Inflammatory macrophage treated with lipopolysaccharide for 1 hour (primary cell): ENCODE measurements around the gene PSMC2.
A peak's percentile ranks its signal among the peaks of the same experiment; 100 is the strongest.
"Not testable (repeated sequence)": the region's sequence is repeated elsewhere in the genome, so short reads cannot be mapped to it uniquely, and the experiment has no call there.

ENCODE experiments used
- DNase-seq, 2 donors: peaks; one replicate each; pipeline ENCODE4 v3.0.0-alpha.2; 2020 to 2022

PSMC2 gene

DNA sequence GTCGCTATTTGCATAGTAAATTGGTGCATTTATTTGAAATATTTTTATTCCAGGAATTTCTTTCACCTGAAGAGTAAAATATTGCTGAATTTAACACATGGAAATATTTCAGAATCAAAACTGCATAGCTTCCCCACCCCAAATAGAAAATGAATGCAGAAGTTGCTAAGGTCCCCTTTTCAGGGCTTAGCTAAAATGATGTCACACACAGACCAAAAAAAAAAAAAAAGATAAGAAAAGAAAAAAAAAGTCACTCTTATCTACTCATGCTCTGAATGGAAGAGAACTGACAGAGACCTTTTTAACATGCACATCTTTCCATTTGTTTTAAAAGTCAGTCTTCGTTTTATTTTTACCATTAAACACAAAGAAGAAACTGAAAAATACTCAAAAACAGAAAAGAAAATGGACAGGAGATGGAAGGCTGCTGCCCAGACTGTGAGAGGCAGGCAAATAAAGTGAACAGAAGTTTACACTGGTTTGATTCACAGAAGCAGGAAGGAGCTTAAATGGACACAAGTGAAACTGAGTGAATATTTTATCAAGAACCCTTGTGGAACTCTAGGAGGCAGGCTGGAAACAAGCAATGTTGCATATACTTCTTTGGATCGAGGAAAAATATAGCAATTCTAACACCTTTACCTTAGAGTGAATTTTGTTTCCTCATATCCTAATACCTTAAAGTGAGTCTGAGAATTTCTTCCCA, 32.0 kb downstream of the PSMC2 start:
- DNase-seq, result peak; percentile 37 to 41

DNA sequence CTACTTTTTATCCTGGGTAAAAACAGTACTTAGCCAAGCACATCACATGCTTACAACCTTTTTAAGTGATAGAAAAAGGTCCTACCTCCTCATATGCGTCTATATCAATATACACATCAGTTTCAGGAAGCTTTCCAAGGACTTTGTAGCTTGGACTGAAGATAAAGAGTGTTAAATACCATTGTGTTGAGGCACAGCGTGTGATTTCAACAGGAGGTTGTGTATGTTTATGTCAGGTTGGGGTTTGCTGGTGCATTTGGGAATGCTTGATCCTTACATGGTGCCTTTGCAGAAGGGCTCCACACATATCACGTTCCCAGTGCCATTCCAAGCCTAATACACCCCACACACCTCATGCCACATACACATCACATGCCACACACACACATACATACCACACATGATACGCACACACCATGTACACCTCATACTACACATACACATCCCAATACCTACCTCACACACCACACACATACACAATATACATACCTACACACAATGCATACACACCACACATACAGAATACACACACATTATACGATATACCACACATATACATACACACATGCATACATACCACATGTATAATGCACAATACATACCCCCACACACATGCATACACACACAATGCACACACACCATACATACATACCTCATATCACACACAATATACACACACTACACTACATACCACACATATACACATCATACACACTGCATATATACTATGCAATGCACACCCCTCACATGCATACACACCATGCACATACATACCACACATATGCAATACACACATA, 33.1 kb downstream of the PSMC2 start:
- DNase-seq, result no peak

DNA sequence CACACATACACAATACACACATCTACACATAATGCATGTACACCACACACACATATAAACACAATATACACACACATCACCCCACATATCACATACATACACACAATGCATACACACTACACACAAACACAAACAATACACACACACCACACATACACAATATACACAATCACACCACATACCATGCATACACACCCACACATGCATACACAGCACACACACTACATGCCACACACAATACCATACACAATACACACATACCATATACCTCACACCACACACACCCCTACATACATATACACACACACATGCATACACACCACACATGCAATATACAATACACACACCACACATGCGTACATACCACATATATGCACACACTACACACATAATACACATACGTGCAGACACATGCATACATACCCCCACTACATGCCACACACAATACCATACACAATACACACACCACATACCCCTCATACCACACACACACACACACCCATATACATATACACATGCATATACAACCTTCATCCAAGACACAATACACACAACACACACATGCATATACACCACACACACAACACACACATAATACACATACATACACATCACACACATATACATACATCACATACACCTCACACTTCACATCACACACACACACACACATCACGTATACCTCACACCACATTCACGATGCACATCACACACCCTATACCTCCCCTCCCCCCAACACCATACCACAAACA, 34.0 kb downstream of the PSMC2 start:
- DNase-seq, result no peak

DNA sequence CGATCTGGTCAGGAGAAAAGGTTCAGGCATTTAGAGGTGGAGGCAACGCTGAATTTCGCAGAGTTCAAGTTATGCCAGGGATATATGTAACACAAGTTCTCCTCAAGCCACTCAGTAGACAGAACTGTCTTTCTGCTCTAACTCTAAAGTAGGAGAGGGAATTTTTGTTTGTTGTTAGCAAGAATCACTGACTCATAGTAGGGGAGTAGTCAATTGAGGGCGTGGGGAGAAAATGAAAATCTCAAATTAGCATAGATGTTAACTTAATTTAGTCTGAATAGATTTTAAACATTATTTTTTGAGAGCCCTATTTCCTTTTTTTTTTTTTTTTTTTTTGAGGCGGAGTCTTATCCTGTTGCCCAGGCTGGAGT, 34.6 kb downstream of the PSMC2 start:
- DNase-seq, result peak; percentile 11 to 28

DNA sequence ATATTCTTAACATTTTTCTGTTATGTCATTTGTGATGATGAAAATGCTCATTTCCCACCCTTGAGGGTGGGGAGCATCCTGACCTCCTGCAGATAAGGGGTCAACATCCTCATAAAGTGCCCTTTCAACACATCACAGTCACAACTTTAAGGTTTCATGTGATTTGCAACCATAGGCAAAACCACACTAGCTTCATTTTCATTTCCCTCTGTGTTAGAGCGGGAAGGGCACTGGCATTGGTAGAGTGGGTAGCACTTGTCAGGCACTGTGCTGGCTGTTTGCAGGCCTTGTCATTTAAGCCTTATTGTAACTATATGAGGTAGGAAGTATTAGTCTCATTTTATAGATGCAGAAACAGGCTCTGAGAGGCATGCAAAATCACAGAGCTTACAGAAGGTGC, 39.8 kb downstream of the PSMC2 start:
- peak; percentile 43 to 49 for DNase-seq

DNA sequence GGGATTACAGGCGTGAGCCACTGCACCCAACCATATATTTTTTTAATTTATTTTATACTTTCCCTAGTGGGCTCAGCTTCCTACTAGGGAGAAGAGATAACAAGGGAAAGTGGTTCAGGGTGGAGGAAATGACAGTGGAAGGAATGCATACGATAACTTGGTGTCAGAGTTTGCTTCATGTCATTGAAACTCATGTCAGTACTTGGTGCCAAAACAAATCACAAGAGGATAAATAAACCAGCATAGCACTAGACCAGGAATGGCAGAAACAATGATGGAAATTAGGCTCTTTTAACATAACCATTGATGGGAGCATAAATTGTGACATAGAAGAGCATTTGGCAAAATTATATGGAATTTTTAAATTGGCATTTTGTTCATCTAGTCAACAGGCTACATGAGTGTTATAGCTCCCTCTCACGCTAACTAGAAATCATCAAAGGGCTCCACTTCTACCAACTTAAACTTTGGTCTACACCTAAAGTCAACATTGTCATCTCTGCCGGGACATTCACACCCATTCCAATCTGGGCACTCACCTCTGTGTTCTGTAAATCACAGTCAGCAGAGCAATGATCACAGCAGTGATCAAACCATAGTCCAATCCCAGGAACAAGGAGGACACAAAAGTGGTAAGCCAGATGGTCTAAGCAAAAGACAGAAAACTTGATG, 41.2 kb downstream of the PSMC2 start:
- no peak for DNase-seq

DNA sequence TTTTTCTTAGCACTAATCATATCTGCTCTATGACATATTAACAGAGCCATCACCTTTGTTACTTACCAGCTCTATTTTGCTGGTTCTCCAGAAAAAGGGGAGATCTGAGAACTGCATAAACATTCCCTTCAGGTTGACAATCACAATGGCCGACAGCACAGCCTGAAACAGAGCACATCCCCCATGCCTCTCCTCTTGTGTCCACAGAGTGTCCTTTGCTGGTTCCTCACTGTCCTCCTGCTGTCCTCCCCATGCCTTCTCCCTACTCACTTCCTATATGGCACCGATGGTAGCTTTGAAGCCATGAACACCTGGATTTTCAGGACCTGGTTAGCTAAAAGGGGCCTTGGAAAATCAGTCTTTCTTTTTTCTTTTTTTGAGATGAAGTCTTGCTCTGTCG, 41.8 kb downstream of the PSMC2 start:
- no peak for DNase-seq

DNA sequence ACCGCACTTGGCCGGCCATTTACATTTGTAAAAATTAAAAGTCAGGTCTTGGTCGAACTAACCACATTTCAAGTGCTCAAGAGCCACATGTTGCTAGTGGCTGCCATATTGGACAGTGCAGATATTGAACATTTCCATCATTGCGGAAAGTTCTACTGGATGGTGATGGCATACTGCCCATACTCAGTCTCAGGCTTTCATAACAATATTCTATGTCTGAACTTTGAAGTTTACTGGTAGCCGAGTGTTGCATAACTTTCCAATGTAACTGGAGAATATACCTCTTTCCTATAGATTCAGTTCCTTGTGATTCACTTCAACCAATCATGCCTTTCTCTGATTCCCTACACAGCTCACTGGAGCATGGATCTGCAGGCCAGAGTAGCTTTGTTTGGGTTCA, 43.7 kb downstream of the PSMC2 start:
- DNase-seq, result no peak

DNA sequence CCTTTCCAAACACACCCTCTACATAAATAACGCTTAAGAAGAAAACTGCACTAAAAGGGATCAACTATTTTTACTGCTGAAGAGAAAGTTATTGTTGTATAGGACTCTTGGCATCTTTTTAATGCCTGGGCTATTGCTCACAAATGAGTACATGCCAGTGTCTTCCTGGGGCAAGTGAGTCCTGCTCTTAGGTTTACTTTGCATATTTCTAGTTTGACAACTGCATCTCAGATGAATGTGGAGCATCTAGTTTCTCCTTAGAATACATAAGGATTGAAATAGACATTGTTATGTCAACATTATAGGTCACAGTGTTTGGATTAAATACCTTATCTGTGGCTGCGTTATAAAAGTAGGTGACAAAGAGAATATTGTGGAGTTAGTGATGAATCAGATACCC, 44.5 kb downstream of the PSMC2 start:
- DNase-seq, result no peak

DNA sequence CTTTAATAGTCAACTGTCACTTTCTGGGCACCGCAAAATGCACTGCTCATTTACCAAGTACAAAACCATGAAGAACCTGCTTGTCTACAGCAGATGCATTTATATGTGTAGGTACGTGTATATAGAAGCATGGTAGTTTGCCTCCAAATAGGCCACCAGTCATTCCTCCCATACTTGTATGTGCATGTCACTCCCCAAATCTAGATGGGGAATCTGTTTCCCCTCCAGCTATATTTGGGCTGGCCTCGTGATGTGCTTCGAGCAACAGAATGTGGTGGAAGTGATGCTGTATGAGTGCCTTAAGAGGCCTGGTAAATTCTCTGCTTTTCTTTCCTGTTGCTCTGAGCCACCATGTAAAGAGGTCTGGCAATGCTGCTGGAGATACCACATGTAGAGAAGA, 47.1 kb downstream of the PSMC2 start:
- no peak for DNase-seq

DNA sequence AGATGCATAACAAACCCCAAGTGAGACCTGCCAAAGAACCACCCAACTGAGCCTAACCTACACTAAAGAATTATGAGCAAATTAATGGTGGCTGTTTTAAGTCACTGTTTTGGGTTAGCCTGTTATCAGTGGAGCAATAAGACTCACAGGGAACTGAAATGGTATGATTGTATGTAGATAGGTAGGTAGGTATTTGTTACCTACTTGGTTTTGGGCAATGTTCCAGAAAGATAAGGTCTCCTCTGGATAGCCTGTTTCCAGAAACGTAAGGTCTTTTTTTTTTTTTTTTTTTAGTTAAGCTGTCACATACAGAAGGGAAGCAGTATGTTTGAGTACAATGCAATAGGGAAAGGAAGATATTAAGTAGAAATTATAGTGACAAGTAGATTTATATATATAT, 47.6 kb downstream of the PSMC2 start:
- no peak for DNase-seq

DNA sequence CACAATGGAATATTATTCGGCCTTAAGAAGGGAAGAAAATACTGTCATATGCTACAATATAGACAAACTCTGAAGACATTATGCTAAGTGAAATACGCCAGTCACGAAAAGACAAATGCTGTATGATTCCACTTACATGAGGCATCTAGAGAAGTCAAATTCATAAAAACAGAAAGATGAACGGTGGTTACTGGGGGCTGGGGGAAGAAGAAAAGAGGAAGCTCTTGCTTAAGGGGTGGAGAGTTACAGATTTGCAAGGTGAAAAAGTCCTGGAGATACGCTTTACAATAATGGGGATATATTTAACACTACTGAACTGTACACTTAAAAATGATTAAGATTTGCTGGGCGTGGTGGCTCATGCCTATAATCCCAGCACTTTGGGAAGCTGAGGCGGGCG, 49.0 kb downstream of the PSMC2 start:
- no peak for DNase-seq

DNA sequence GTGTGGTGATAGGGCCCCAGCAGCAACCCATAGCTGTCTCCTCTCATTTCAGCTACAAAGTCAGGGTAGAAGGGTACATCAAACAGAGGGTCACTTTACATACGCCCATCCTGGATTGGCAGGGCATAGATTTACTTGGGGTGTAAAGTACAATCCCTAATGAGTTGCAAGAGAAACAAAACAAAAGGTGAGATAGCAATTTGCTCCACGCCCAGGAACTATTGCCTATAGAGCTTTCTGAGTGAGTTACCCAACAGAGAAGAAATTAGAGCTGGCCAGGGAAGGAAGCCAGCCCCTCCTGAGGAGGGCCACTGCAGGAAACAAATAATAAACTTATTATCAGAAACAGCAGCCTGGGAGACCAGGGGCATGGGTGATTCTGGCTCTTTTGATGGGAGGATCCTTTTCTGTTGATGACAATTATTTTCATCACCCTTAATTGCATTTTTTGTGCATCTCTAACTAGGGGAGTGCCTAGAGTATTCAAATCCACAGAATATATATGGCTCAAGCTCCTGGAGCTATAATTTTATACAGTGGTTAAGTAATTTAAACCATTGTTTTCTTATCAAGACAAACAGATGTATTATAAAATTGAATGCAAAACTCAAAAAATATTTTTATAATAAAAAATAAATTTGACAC, 51.2 kb downstream of the PSMC2 start:
- DNase-seq, result no peak

DNA sequence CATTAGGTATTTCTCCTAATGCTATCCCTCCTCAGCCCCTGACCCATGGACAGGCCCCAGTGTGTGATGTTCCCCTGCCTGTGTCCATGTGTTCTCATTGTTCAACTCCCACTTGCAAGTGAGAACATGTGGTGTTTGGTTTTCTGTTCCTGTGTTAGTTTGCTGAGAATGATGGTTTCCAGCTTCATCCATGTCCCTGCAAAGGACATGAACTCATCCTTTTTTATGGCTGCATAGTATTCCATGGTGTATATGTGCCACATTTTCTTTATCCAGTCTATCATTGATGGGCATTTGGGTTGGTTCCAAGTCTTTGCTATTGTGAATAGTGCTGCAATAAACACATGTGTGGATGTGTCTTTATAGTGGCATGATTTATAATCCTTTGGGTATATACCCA, 52.2 kb downstream of the PSMC2 start:
- not testable (repeated sequence) for DNase-seq

DNA sequence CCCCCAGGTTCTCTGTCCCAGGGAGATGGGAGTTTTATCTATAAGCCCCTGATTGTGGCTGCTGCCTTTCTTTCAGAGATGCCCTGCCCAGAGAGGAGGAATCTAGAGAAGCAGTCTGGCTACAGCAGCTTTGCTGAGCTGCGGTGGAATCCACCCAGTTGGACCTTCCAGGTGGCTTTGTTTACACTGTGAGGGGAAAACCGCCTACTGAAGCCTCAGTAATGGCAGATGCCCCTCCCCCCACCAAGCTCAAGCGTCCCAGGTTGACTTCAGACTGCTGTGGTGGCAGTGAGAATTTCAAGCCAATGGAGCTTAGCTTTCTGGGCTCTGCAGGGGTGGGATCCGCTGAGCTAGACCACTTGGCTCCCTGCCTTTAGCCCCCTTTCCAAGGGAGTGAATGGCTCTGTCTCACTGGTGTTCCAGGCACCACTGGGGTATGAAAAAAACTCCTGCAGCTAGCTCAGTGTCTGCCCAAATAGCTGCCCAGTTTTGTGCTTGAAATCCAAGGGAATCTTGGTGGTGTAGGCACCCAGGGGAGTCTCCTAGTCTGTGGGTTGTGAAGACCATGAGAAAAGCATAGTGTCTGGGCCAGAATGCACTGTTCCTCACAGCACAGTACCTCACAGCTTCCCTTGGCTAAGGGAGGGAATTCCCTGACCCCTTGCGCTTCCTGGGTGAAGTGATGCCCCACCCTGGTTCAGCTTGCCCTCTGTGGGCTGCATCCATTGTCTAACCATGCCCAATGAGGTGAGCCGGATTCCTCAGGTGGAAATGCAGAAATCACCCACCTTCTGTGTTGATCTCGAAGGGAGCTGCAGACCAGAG, 58.6 kb downstream of the PSMC2 start:
- DNase-seq, result not testable (repeated sequence)

DNA sequence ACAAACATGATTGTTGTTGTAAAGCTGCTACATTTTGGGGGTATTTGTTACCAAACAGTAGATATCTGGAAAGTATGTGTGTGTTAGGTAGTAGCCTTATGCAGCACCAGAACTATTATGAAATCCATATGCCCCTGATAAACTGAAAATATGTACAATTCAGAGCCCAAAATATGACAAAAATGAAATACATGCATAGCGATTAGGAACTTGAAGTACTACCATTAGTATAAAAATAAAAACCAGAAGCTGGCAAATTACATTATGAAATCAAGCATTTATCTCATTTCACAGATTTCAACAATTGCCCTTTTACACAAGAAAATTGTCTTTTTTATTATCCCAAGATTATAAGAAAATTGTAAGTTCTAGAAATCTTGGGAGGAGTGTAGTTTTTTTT, 64.7 kb downstream of the PSMC2 start:
- DNase-seq, result no peak

DNA sequence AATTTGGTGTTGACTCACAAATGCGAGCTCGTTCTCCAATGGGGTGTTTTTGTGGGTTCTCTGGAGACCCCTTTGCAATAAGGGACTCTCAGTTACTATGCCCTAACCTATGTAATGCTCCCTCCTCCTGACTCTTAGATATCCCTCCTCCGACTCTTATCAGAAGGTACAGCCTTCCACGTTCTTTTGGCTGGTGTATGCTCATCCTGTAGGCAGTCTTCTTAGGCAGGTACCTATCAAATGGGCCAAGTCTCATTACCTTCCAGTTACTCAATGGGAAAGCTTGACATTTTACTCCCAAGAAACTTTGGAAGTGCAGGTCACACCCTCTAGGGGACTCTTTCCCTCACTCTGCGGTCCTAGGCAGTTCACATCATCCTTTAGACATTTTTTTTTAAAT, 66.0 kb downstream of the PSMC2 start:
- no peak for DNase-seq

DNA sequence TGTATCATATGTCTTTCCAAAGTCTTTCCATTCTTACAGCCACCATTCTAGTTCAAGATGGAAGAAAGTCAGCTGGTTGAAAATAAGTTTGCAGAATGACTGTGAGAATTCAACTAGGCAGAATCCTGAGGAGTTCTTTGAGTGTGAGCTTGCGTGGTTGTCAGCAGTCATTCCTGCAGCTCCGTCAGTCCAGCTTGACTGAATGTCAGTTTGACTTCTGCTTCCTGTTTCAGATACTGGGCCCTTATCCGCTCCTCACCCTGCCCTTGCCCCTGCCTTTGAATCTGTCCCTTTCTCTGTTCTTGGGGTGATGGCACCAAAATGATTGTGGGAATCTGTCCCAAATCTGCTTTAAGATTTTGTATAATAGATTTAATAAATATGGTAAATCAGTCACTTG, 70.8 kb downstream of the PSMC2 start:
- DNase-seq, result peak; percentile 6 to 11
